ENCODE data around the gene C10orf95. TPM values are rescaled to one million over a fixed set of nuclear protein-coding genes. Genes with fewer than 3 reads are reported as not detected.
"Not testable (repeated sequence)": the region's sequence is repeated elsewhere in the genome, so short reads cannot be mapped to it uniquely, and the experiment has no call there.

Gene C10orf95
- 1 to 10 TPM; 2.8 to 4.8 TPM for total RNA-seq

GRCh38 chr10:102451105-102451969, at the start of gene C10orf95:
Gene C10orf95, minus strand, starts transcription at chr10:102451543. Its CDS starts 450 bp downstream, at chr10:102451093.
- Histone ChIP-seq H3K4me1 (no peaks in the 10 kb centered on the region), H3K9me3 (no peaks in the 10 kb centered on the region), H3K36me3 (no peaks in the 10 kb centered on the region), H3K27me3 (no peaks in the 10 kb centered on the region), H3K4me3 (peak within 1 kb of the TSS; percentile 71), H3K27ac (peak within 1 kb of the TSS; percentile 92), H3K9ac (ENCODE audit: low read depth in 2 of 2, low read length in 2 of 2) (peak within 1 kb of the TSS; percentile 73 to 91)
- TF ChIP-seq, protein P1, sequence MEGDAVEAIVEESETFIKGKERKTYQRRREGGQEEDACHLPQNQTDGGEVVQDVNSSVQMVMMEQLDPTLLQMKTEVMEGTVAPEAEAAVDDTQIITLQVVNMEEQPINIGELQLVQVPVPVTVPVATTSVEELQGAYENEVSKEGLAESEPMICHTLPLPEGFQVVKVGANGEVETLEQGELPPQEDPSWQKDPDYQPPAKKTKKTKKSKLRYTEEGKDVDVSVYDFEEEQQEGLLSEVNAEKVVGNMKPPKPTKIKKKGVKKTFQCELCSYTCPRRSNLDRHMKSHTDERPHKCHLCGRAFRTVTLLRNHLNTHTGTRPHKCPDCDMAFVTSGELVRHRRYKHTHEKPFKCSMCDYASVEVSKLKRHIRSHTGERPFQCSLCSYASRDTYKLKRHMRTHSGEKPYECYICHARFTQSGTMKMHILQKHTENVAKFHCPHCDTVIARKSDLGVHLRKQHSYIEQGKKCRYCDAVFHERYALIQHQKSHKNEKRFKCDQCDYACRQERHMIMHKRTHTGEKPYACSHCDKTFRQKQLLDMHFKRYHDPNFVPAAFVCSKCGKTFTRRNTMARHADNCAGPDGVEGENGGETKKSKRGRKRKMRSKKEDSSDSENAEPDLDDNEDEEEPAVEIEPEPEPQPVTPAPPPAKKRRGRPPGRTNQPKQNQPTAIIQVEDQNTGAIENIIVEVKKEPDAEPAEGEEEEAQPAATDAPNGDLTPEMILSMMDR (IDR thresholded peaks at IDR 0.05), result no peak
- DNase-seq, result peak; percentile 83
- intact Hi-C loops (cut with DNase I), result no loop called here

DNA sequence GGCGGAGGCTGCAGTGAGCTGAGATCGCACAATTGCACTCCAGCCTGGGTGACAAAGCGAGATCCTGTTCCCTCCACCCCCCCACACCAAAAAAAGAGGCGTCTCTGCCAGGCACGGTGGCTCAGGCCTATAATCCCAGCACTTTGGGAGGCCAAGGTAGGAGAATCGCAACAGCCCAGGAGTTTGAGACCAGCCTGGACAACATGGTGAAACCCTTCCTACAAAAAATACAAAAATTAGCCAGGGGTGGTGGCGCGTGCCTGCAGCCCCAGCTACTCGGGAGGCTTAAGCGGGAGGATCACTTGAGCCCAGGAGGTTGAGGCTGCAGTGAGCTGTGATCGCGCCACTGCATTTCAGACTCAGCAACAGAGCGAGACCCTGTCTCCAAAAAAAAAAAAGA, 49.3 kb upstream of the C10orf95 start:
- not testable (repeated sequence) for H3K27ac ChIP-seq; H3K9me3 ChIP-seq; H3K9ac ChIP-seq (ENCODE audit: low read depth in 2 of 2, low read length in 2 of 2); H3K4me3 ChIP-seq; H3K27me3 ChIP-seq; H3K36me3 ChIP-seq; DNase-seq
- H3K4me1 ChIP-seq, result peaks cover 17% of the 10 kb centered on the region
- intact Hi-C loops (cut with DNase I), result loop anchor here (10.0 kb wide), 1 partner anchor 204 kb away; no protein-coding TSS in a partner anchor

GRCh38 chr10:102499356-102499755, 48.0 kb upstream of the C10orf95 start:
- Histone ChIP-seq H3K27ac (no peak overlapping the region), H3K27me3 (no peaks in the 10 kb centered on the region), H3K36me3 (no peaks in the 10 kb centered on the region), H3K4me3 (no peak overlapping the region), H3K4me1 (peaks cover 12% of the 10 kb centered on the region), H3K9me3 (no peaks in the 10 kb centered on the region), H3K9ac (ENCODE audit: low read depth in 2 of 2, low read length in 2 of 2) (no peak overlapping the region)
- no peak for DNase-seq
- intact Hi-C loops (cut with DNase I), result no loop called here
- TF ChIP-seq, protein P1 (IDR thresholded peaks at IDR 0.05), result no peak

GRCh38 chr10:102497545-102497944, 46.2 kb upstream of the C10orf95 start:
- Histone ChIP-seq H3K4me3 (no peak overlapping the region), H3K4me1 (peaks cover 6% of the 10 kb centered on the region), H3K9ac (ENCODE audit: low read depth in 2 of 2, low read length in 2 of 2) (no peak overlapping the region), H3K27ac (no peak overlapping the region), H3K36me3 (no peaks in the 10 kb centered on the region), H3K27me3 (no peaks in the 10 kb centered on the region), H3K9me3 (no peaks in the 10 kb centered on the region)
- intact Hi-C loops (cut with DNase I), result no loop called here
- TF ChIP-seq, protein P1 (IDR thresholded peaks at IDR 0.05), result no peak
- DNase-seq, result no peak

- intact Hi-C loops (cut with DNase I), result no loop called here
- no peak overlapping the region for H3K9ac ChIP-seq (ENCODE audit: low read depth in 2 of 2, low read length in 2 of 2)
- H3K27me3 ChIP-seq, result no peaks in the 10 kb centered on the region
- no peaks in the 10 kb centered on the region for H3K4me1 ChIP-seq
- TF ChIP-seq, protein P1 (IDR thresholded peaks at IDR 0.05), result no peak
- H3K36me3 ChIP-seq, result peaks cover 2% of the 10 kb centered on the region
- H3K4me3 ChIP-seq, result no peak overlapping the region
- H3K27ac ChIP-seq, result no peak overlapping the region
- DNase-seq, result no peak
- H3K9me3 ChIP-seq, result no peaks in the 10 kb centered on the region
Observed at GRCh38 chr10:102493771-102494170, 42.4 kb upstream of the C10orf95 start.

DNA sequence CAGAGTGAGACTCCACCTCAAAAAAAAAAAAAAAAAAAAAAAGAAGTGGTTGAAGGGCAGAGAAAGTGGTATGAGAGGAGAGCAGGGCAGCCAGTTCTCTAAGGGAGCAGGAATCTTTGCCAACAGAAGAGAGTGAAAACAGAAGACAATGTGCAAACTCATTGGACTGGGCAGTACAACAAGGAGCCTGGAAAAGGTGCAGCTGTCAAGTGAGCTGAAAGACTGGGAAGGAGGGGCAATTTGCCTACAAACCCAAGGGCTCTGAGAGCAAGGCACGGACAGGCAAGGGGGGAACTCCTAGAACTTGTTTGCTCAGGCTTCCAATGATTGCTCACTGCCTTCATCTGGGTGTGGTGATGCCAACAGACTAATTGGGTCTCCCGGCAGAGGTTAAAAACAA, 41.6 kb upstream of the C10orf95 start:
- no peaks in the 10 kb centered on the region for H3K27me3 ChIP-seq
- TF ChIP-seq, protein P1 (IDR thresholded peaks at IDR 0.05), result no peak
- no peak overlapping the region for H3K4me3 ChIP-seq
- intact Hi-C loops (cut with DNase I), result no loop called here
- H3K27ac ChIP-seq, result no peak overlapping the region
- peaks cover 10% of the 10 kb centered on the region for H3K36me3 ChIP-seq
- H3K9me3 ChIP-seq, result no peaks in the 10 kb centered on the region
- no peak for DNase-seq
- no peak overlapping the region for H3K9ac ChIP-seq (ENCODE audit: low read depth in 2 of 2, low read length in 2 of 2)
- no peaks in the 10 kb centered on the region for H3K4me1 ChIP-seq
